Measurements from ENCODE around the gene OR5B3.

DNA sequence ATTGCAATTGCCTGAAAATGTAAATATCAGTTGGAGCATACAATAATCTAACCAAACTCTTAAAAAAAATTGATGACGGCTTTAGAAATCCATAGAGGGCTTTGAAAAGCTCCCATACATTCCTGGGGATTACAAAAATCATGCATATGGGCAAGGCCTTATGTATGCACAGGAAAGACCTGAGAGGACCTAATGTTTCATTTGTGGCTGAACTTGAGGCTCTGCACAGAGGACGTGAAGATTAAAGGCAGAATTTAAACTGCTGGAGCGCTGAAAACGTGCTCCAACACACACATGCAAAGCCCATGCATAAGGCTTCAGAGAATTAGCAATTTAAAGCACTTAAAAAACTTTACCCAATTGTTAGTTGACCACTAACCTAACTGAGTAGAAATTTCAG, 31.8 kb upstream of the OR5B3 start:
- TF ChIP-seq MECOM (CRISPR knock-in tag; IDR thresholded peaks at IDR 0.05) (no peak), IRF9 (tag; IDR thresholded peaks at IDR 0.05) (no peak)

Measured in K562 (cell line).